Mucosa of descending colon (tissue), 3 donors: ENCODE measurements around the gene HDGFL3. TPM values are rescaled to one million over a fixed set of nuclear protein-coding genes. Genes with fewer than 3 reads are reported as not detected.

ENCODE experiments used
- ATAC-seq: fragments of 200-7000 bp; cut with Tn5 transposase; one replicate; pipeline ENCODE4 v1.9.1; 2020; ENCODE audit warnings: mild to moderate bottlenecking, moderate library complexity
- DNase-seq, 3 donors: peaks; one replicate each; pipeline ENCODE4 v3.0.0-alpha.2; 2020
- H3K36me3 ChIP-seq: fragments of 200-600 bp; one replicate; pipeline ENCODE4 v1.8.0; 2021; ENCODE audit warnings: low read depth, mild to moderate bottlenecking
- H3K4me1 ChIP-seq: fragments of 200-600 bp; one replicate; pipeline ENCODE4 v1.8.0; 2021; ENCODE audit warnings: low read depth, mild to moderate bottlenecking
- H3K4me3 ChIP-seq: fragments of 200-600 bp; one replicate; pipeline ENCODE4 v1.8.0; 2021; ENCODE audit warnings: mild to moderate bottlenecking
- H3K9me3 ChIP-seq: fragments of 200-600 bp; one replicate; pipeline ENCODE4 v1.8.0; 2021; ENCODE audit warnings: mild to moderate bottlenecking
- CTCF ChIP-seq: fragments of 200-600 bp; IDR thresholded peaks from one replicate; pipeline ENCODE4 v1.8.0; 2022; ENCODE audit warnings: antibody characterized with exemption, mild to moderate bottlenecking
- intact Hi-C, 2 donors: fragments of 100-400 bp; cut with DNase I in 1 of 2; cut with micrococcal nuclease in 1 of 2; formaldehyde crosslinking; loops; one replicate each; pipeline versions ENCODE4 v1.11.0 to v1.11.1; 2022; cut with DNase I, micrococcal nuclease
- total RNA-seq, 3 donors: library from RNA; stranded (reverse); fragmentation: NEBNext Ultra II Directional in 2 of 3; extraction: Animal tissue kit (Norgen Biotek cat#: 25700) in 2 of 3; gene quantifications; one replicate each; pipeline versions ENCODE4 v1.2.1 to v1.2.4, GENCODE V29; 2021 to 2023
- donor health status: DM: no; HTN: no; CAD: no; lungs with moderate emphysema.
- donor health status: DM: no; HTN: no; CAD: no.
- donor health status: DM: no; HTN: yes; CAD: no.

Gene HDGFL3
- total RNA-seq, 3 donors from 2014 or later, result 7.3 to 58.8 (median 14.1) TPM

- intact Hi-C loops, result no loop called here
- DNase-seq, result no peak
- no peak for ATAC-seq
- H3K4me3 ChIP-seq, result no peak overlapping the region
- no peaks in the 10 kb centered on the region for H3K9me3 ChIP-seq
- no peak for TF ChIP-seq CTCF
- no peaks in the 10 kb centered on the region for H3K4me1 ChIP-seq
- no peaks in the 10 kb centered on the region for H3K36me3 ChIP-seq
Measured at GRCh38 chr15:83194528-83194927, 13.1 kb downstream of the HDGFL3 start.

- no peak overlapping the region for H3K4me3 ChIP-seq
- DNase-seq (no peak), ATAC-seq (no peak)
- intact Hi-C loops, result no loop called here
- H3K36me3 ChIP-seq, result no peaks in the 10 kb centered on the region
- no peaks in the 10 kb centered on the region for H3K4me1 ChIP-seq
- H3K9me3 ChIP-seq, result no peaks in the 10 kb centered on the region
- no peak for TF ChIP-seq CTCF
Measured at GRCh38 chr15:83193721-83194120, 13.9 kb downstream of the HDGFL3 start.

GRCh38 chr15:83192742-83193141, 14.9 kb downstream of the HDGFL3 start:
- intact Hi-C loops, result no loop called here
- ATAC-seq (no peak), DNase-seq (no peak)
- TF ChIP-seq CTCF, result no peak
- H3K4me3 ChIP-seq, result no peak overlapping the region
- no peaks in the 10 kb centered on the region for H3K36me3 ChIP-seq
- no peaks in the 10 kb centered on the region for H3K9me3 ChIP-seq
- H3K4me1 ChIP-seq, result no peaks in the 10 kb centered on the region

- ATAC-seq (no peak), DNase-seq (no peak)
- intact Hi-C loops, result no loop called here
- no peak for TF ChIP-seq CTCF
- Histone ChIP-seq H3K4me1 (no peaks in the 10 kb centered on the region), H3K36me3 (no peaks in the 10 kb centered on the region), H3K4me3 (no peak overlapping the region), H3K9me3 (no peaks in the 10 kb centered on the region)
Measured at GRCh38 chr15:83190450-83190849, 17.2 kb downstream of the HDGFL3 start.

- Histone ChIP-seq H3K4me1 (no peaks in the 10 kb centered on the region), H3K9me3 (no peaks in the 10 kb centered on the region), H3K4me3 (no peak overlapping the region), H3K36me3 (no peaks in the 10 kb centered on the region)
- ATAC-seq, result no peak
- DNase-seq, result no peak
- TF ChIP-seq CTCF, result no peak
- intact Hi-C loops, result no loop called here
Measured at GRCh38 chr15:83185561-83185960, 22.1 kb downstream of the HDGFL3 start.

- TF ChIP-seq CTCF, result no peak
- no peaks in the 10 kb centered on the region for H3K36me3 ChIP-seq
- intact Hi-C loops, result no loop called here
- ATAC-seq, result no peak
- no peaks in the 10 kb centered on the region for H3K4me1 ChIP-seq
- H3K9me3 ChIP-seq, result no peaks in the 10 kb centered on the region
- no peak overlapping the region for H3K4me3 ChIP-seq
- no peak for DNase-seq
Measured at GRCh38 chr15:83178869-83179325, 28.7 kb downstream of the HDGFL3 start.
